Body of pancreas (tissue), 4 donors: ENCODE data around the gene DCD.

Experiments used
- POLR2A ChIP-seq, 3 donors: fragments of 450-650 bp; IDR thresholded peaks; one replicate each; pipeline ENCODE4 v1.6.1; 2016; ENCODE audit warnings: antibody characterized with exemption in 3 of 3, mild to moderate bottlenecking in 2 of 3
- TF ChIP-seq, protein P1 (sequence below), 7 experiments: fragments of 450-650 bp in 4 of 7; fragments of 200-600 bp in 3 of 7; sonication (generic) in 3 of 7; IDR thresholded peaks; one replicate each; pipeline ENCODE4 v1.5.1; 2016 to 2019; ENCODE audit warnings: antibody characterized with exemption in 7 of 7

- TF ChIP-seq, protein P1, sequence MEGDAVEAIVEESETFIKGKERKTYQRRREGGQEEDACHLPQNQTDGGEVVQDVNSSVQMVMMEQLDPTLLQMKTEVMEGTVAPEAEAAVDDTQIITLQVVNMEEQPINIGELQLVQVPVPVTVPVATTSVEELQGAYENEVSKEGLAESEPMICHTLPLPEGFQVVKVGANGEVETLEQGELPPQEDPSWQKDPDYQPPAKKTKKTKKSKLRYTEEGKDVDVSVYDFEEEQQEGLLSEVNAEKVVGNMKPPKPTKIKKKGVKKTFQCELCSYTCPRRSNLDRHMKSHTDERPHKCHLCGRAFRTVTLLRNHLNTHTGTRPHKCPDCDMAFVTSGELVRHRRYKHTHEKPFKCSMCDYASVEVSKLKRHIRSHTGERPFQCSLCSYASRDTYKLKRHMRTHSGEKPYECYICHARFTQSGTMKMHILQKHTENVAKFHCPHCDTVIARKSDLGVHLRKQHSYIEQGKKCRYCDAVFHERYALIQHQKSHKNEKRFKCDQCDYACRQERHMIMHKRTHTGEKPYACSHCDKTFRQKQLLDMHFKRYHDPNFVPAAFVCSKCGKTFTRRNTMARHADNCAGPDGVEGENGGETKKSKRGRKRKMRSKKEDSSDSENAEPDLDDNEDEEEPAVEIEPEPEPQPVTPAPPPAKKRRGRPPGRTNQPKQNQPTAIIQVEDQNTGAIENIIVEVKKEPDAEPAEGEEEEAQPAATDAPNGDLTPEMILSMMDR (IDR thresholded peaks at IDR 0.05) = no peak
- no peak for TF ChIP-seq POLR2A (IDR thresholded peaks at IDR 0.05)
These were observed 7.1 kb downstream of the DCD start for GRCh38 chr12:54641089-54641488.
